Testis (tissue), 2 donors: ENCODE data around the gene ZNF350.
"Not testable (repeated sequence)": the region's sequence is repeated elsewhere in the genome, so short reads cannot be mapped to it uniquely, and the experiment has no call there.

Source experiments
- CTCF ChIP-seq, 3 experiments: fragments of 450-650 bp in 2 of 3; fragments of 200-600 bp in 1 of 3; sonication (generic) in 1 of 3; IDR thresholded peaks; one replicate each; pipeline ENCODE4 v1.5.1; 2016 to 2019; ENCODE audit warnings: antibody characterized with exemption in 3 of 3, mild to moderate bottlenecking in 2 of 3, moderate library complexity in 1 of 3
- POLR2A ChIP-seq: fragments of 450-650 bp; IDR thresholded peaks from one replicate; pipeline ENCODE4 v1.6.1; 2017; ENCODE audit warnings: antibody characterized with exemption, mild to moderate bottlenecking, moderate library complexity

- not testable (repeated sequence) for TF ChIP-seq CTCF (IDR thresholded peaks at IDR 0.05); POLR2A
Measured at GRCh38 chr19:51980926-51981325, 5.7 kb downstream of the ZNF350 start.
